Sigmoid colon (tissue), 4 donors: ENCODE results near the gene TIMM21.

Experiments
- CTCF ChIP-seq, 4 experiments: fragments of 450-650 bp in 3 of 4; fragments of 200-600 bp in 1 of 4; IDR thresholded peaks; one replicate each; pipeline ENCODE4 v1.5.1; 2016 to 2019; ENCODE audit warnings: antibody characterized with exemption in 4 of 4, mild to moderate bottlenecking in 3 of 4, moderate library complexity in 2 of 4
- POLR2A ChIP-seq, 2 donors: fragments of 450-650 bp; IDR thresholded peaks; one replicate each; pipeline ENCODE4 v1.6.1; 2016; ENCODE audit warnings: antibody characterized with exemption in 2 of 2, mild to moderate bottlenecking in 2 of 2, moderate library complexity in 2 of 2
- POLR2AphosphoS5 ChIP-seq, 4 donors: sonication (generic); formaldehyde crosslinking; IDR thresholded peaks; one replicate each; pipeline ENCODE4 v1.6.1; 2017; ENCODE audit warnings: antibody characterized with exemption in 4 of 4

- TF ChIP-seq CTCF (IDR thresholded peaks at IDR 0.05) (no peak), POLR2AphosphoS5 (IDR thresholded peaks at IDR 0.05) (no peak), POLR2A (IDR thresholded peaks at IDR 0.05) (no peak)
These were observed 50.1 kb downstream of the TIMM21 start for GRCh38 chr18:74198453-74198852.
